ENCODE results near the gene AFG1L. TPM values are rescaled to one million over a fixed set of nuclear protein-coding genes. Genes with fewer than 3 reads are reported as not detected.
A peak's percentile ranks its signal among the peaks of the same experiment; 100 is the strongest.

AFG1L gene
- total and polyA plus RNA-seq, 4 donors, result 2.7 to 2.8 (median 2.7) TPM

DNA sequence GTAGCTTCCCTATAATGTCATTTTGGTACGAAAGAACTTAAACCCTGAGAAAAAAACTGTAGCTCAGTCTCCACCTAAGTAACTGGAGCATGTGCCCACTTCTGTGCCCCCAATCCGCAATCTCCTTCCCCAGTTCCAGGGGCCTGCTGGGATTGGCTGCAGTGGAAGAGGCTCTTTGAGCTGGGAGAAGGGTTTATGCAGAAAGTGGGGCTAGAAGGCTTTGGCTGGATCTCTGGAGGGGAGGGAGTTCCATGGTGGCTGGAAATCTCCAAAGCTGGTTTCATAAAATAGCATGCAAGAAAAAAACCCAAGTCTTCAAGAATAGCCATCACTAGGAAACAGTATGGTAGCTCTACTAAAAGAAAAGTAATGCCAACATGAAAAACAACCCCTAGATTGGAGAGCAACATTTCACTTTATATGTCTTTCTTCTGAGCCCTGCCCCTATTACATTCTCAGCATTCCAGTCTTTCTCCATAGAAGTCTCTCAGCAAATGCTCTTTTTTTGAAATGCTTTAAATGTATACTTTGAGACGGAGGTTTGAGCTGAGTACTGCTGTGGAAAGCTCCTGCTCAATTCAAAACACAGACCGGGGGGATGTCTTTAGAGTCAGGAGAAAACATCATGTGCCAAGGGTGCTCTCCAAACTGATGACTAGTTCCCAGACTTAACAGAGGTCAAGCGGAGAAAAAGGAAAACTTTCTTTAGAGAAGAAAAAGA lies 229.8 kb downstream of the AFG1L start:
- Histone ChIP-seq H3K27me3 (ENCODE audit: control insufficient read depth in 4 of 4, insufficient read depth in 4 of 4, low read length in 3 of 4) (no peaks in the 10 kb centered on the region), H3K9ac (ENCODE audit: low read depth in 1 of 2, low read length in 2 of 2) (no peak overlapping the region), H3K4me1 (ENCODE audit: control insufficient read depth in 4 of 4, insufficient read depth in 4 of 4, low read length in 3 of 4) (no peaks in the 10 kb centered on the region), H3K36me3 (ENCODE audit: control insufficient read depth in 4 of 4, insufficient read depth in 3 of 4, low read depth in 1 of 4, low read length in 3 of 4) (peaks cover 0 to 4% (median 2%) of the 10 kb centered on the region in 4 donors), H3K9me3 (ENCODE audit: control insufficient read depth in 4 of 4, low read length in 3 of 4) (no peaks in the 10 kb centered on the region), H3K27ac (ENCODE audit: low read depth in 1 of 2, low read length in 2 of 2) (no peak overlapping the region), H3K4me3 (ENCODE audit: low read depth in 1 of 3, low read length in 3 of 3) (no peak overlapping the region)
- WGBS, result 89% methylated on average over 5 of the region's 5 CpGs
- DNase-seq (ENCODE audit: low spot score), result no peak
- TF ChIP-seq, protein P1, sequence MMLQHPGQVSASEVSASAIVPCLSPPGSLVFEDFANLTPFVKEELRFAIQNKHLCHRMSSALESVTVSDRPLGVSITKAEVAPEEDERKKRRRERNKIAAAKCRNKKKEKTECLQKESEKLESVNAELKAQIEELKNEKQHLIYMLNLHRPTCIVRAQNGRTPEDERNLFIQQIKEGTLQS (IDR thresholded peaks at IDR 0.05), result no peak
- TF ChIP-seq FOXA1 (IDR thresholded peaks at IDR 0.05) (no peak), HNF4A (conservative IDR thresholded peaks at IDR 0.05) (no peak), TAF1 (conservative IDR thresholded peaks at IDR 0.05) (no peak), SP1 (IDR thresholded peaks at IDR 0.05) (no peak), GABPA (IDR thresholded peaks at IDR 0.05 in 1 of 2, conservative IDR thresholded peaks at IDR 0.05 in 1 of 2) (no peak), RXRA (IDR thresholded peaks at IDR 0.05) (no peak), JUND (IDR thresholded peaks at IDR 0.05) (no peak), EGR1 (IDR thresholded peaks at IDR 0.05; ENCODE audit: low read depth in 2 of 2) (no peak)
- TF ChIP-seq, protein P2, sequence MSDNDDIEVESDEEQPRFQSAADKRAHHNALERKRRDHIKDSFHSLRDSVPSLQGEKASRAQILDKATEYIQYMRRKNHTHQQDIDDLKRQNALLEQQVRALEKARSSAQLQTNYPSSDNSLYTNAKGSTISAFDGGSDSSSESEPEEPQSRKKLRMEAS (IDR thresholded peaks at IDR 0.05), result no peak
- TF ChIP-seq, protein P3, sequence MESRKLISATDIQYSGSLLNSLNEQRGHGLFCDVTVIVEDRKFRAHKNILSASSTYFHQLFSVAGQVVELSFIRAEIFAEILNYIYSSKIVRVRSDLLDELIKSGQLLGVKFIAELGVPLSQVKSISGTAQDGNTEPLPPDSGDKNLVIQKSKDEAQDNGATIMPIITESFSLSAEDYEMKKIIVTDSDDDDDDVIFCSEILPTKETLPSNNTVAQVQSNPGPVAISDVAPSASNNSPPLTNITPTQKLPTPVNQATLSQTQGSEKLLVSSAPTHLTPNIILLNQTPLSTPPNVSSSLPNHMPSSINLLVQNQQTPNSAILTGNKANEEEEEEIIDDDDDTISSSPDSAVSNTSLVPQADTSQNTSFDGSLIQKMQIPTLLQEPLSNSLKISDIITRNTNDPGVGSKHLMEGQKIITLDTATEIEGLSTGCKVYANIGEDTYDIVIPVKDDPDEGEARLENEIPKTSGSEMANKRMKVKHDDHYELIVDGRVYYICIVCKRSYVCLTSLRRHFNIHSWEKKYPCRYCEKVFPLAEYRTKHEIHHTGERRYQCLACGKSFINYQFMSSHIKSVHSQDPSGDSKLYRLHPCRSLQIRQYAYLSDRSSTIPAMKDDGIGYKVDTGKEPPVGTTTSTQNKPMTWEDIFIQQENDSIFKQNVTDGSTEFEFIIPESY (IDR thresholded peaks at IDR 0.05), result no peak
- TF ChIP-seq, protein P4, sequence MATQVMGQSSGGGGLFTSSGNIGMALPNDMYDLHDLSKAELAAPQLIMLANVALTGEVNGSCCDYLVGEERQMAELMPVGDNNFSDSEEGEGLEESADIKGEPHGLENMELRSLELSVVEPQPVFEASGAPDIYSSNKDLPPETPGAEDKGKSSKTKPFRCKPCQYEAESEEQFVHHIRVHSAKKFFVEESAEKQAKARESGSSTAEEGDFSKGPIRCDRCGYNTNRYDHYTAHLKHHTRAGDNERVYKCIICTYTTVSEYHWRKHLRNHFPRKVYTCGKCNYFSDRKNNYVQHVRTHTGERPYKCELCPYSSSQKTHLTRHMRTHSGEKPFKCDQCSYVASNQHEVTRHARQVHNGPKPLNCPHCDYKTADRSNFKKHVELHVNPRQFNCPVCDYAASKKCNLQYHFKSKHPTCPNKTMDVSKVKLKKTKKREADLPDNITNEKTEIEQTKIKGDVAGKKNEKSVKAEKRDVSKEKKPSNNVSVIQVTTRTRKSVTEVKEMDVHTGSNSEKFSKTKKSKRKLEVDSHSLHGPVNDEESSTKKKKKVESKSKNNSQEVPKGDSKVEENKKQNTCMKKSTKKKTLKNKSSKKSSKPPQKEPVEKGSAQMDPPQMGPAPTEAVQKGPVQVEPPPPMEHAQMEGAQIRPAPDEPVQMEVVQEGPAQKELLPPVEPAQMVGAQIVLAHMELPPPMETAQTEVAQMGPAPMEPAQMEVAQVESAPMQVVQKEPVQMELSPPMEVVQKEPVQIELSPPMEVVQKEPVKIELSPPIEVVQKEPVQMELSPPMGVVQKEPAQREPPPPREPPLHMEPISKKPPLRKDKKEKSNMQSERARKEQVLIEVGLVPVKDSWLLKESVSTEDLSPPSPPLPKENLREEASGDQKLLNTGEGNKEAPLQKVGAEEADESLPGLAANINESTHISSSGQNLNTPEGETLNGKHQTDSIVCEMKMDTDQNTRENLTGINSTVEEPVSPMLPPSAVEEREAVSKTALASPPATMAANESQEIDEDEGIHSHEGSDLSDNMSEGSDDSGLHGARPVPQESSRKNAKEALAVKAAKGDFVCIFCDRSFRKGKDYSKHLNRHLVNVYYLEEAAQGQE (IDR thresholded peaks at IDR 0.05), result no peak

DNA sequence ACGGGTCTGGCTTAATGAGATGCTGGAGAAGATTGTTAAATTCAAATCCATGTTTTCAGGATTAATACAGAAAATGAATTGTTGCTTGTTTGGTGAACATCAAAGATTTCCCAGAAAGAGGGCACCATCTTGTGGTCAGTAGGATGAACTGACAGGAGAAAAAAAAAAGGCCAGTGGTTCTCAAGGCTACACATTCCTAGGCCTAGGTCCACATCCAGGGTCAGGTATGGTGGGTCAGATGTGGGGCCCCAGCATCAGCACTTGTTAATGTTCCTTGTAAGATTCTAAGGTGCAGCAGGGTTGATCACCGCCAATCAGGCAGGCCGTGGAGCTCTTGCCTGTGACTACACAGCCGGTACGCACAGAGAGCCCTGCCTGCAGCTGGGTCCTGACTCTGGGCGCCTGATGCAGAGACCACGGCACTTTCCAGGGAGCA lies 231.9 kb downstream of the AFG1L start:
- Histone ChIP-seq H3K4me1 (ENCODE audit: control insufficient read depth in 4 of 4, insufficient read depth in 4 of 4, low read length in 3 of 4) (no peaks in the 10 kb centered on the region), H3K27ac (ENCODE audit: low read depth in 1 of 2, low read length in 2 of 2) (no peak overlapping the region)
- TF ChIP-seq RAD21 (IDR thresholded peaks at IDR 0.05) (peak; percentile 92 to 94), NR2F2 (IDR thresholded peaks at IDR 0.05) (no peak)
- TF ChIP-seq, protein P5, sequence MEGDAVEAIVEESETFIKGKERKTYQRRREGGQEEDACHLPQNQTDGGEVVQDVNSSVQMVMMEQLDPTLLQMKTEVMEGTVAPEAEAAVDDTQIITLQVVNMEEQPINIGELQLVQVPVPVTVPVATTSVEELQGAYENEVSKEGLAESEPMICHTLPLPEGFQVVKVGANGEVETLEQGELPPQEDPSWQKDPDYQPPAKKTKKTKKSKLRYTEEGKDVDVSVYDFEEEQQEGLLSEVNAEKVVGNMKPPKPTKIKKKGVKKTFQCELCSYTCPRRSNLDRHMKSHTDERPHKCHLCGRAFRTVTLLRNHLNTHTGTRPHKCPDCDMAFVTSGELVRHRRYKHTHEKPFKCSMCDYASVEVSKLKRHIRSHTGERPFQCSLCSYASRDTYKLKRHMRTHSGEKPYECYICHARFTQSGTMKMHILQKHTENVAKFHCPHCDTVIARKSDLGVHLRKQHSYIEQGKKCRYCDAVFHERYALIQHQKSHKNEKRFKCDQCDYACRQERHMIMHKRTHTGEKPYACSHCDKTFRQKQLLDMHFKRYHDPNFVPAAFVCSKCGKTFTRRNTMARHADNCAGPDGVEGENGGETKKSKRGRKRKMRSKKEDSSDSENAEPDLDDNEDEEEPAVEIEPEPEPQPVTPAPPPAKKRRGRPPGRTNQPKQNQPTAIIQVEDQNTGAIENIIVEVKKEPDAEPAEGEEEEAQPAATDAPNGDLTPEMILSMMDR (IDR thresholded peaks at IDR 0.05; ENCODE audit: low read depth, low read length, missing input control), result peak; percentile 92

More for the DNA sequence above, 231.9 kb downstream of the AFG1L start:
- 75% methylated on average over 7 of the region's 7 CpGs for WGBS
- Histone ChIP-seq H3K4me3 (ENCODE audit: low read depth in 1 of 3, low read length in 3 of 3) (no peak overlapping the region), H3K9ac (ENCODE audit: low read depth in 1 of 2, low read length in 2 of 2) (no peak overlapping the region), H3K36me3 (ENCODE audit: control insufficient read depth in 4 of 4, insufficient read depth in 3 of 4, low read depth in 1 of 4, low read length in 3 of 4) (peaks cover 0 to 4% (median 2%) of the 10 kb centered on the region in 4 donors), H3K9me3 (ENCODE audit: control insufficient read depth in 4 of 4, low read length in 3 of 4) (no peaks in the 10 kb centered on the region), H3K27me3 (ENCODE audit: control insufficient read depth in 4 of 4, insufficient read depth in 4 of 4, low read length in 3 of 4) (no peaks in the 10 kb centered on the region)
- no peak for DNase-seq (ENCODE audit: low spot score)

All from liver (tissue), 9 donors.